ENCODE results near the gene L3MBTL4. TPM values are rescaled to one million over a fixed set of nuclear protein-coding genes. Genes with fewer than 3 reads are reported as not detected.

Gene L3MBTL4
- total RNA-seq, 1 experiment from 2014 or later = 1.4 TPM

GRCh38 chr18:5937795-5938194 is 476.9 kb downstream of the L3MBTL4 start:
- ChIA-PET POLR2A (no interaction called here), CTCF (no interaction called here)
- H3K9me3 Mint-ChIP-seq = no peaks in the 10 kb centered on the region
- peaks cover 22% of the 10 kb centered on the region for H3K4me1 Mint-ChIP-seq
- no peak for ATAC-seq
- TF ChIP-seq ETV6 (CRISPR knock-in tag; IDR thresholded peaks at IDR 0.05) = no peak
- TF ChIP-seq NR1H2 (CRISPR knock-in tag; IDR thresholded peaks at IDR 0.05) = no peak
- no peak for TF ChIP-seq ESRRA (CRISPR knock-in tag; IDR thresholded peaks at IDR 0.05; ENCODE audit: borderline replicate concordance)
- no peak for TF ChIP-seq ZNF121 (CRISPR knock-in tag; IDR thresholded peaks at IDR 0.05)
- no peak for TF ChIP-seq ERG (CRISPR knock-in tag; IDR thresholded peaks at IDR 0.05)
- TF ChIP-seq NFATC4 (CRISPR knock-in tag; IDR thresholded peaks at IDR 0.05) = no peak
- TF ChIP-seq ZNF671 (CRISPR knock-in tag; IDR thresholded peaks at IDR 0.05) = no peak
- no peak for TF ChIP-seq FOXP1 (CRISPR knock-in tag; IDR thresholded peaks at IDR 0.05; ENCODE audit: borderline replicate concordance)
- no peak for TF ChIP-seq ATF1 (CRISPR knock-in tag; IDR thresholded peaks at IDR 0.05)
- TF ChIP-seq EMX1 (CRISPR knock-in tag; IDR thresholded peaks at IDR 0.05) = no peak
- no peak for TF ChIP-seq AR (CRISPR knock-in tag; IDR thresholded peaks at IDR 0.05)
- TF ChIP-seq FOXJ3 (CRISPR knock-in tag; IDR thresholded peaks at IDR 0.05; ENCODE audit: borderline replicate concordance) = no peak
- TF ChIP-seq ATF2 (CRISPR knock-in tag; IDR thresholded peaks at IDR 0.05; ENCODE audit: borderline replicate concordance, low read depth) = no peak
- TF ChIP-seq ZNF416 (CRISPR knock-in tag; IDR thresholded peaks at IDR 0.05) = no peak
- no peak for TF ChIP-seq ZNF232 (CRISPR knock-in tag; IDR thresholded peaks at IDR 0.05)
- no peaks in the 10 kb centered on the region for H3K27me3 Mint-ChIP-seq (ENCODE audit: low read depth)
- no peak overlapping the region for H3K27ac Mint-ChIP-seq
- DNase-seq (ENCODE audit: low spot score) = no peak
- no peaks in the 10 kb centered on the region for H3K36me3 Mint-ChIP-seq
- H3K4me3 Mint-ChIP-seq = no peak overlapping the region

- no peaks in the 10 kb centered on the region for H3K36me3 Mint-ChIP-seq
- no peak overlapping the region for H3K27ac Mint-ChIP-seq
- TF ChIP-seq ZNF317 (CRISPR knock-in tag; IDR thresholded peaks at IDR 0.05; ENCODE audit: borderline replicate concordance, low read depth) (no peak), AR (CRISPR knock-in tag; IDR thresholded peaks at IDR 0.05) (no peak), CTCF (IDR thresholded peaks at IDR 0.05) (no peak), OVOL2 (CRISPR knock-in tag; IDR thresholded peaks at IDR 0.05; ENCODE audit: borderline replicate concordance) (no peak), ZNF138 (CRISPR knock-in tag; conservative IDR thresholded peaks at IDR 0.05) (no peak), MYBL2 (CRISPR knock-in tag; IDR thresholded peaks at IDR 0.05) (no peak), NFE2L1 (CRISPR knock-in tag; IDR thresholded peaks at IDR 0.05) (no peak), ELF4 (CRISPR knock-in tag; IDR thresholded peaks at IDR 0.05; ENCODE audit: low read depth) (no peak), CDX4 (CRISPR knock-in tag; IDR thresholded peaks at IDR 0.05; ENCODE audit: borderline replicate concordance) (no peak), GTF2I (CRISPR knock-in tag; conservative IDR thresholded peaks at IDR 0.05) (no peak), MLX (CRISPR knock-in tag; IDR thresholded peaks at IDR 0.05) (no peak)
These were observed 477.6 kb downstream of the L3MBTL4 start for GRCh38 chr18:5937121-5937520.

More at GRCh38 chr18:5937121-5937520, 477.6 kb downstream of the L3MBTL4 start:
- H3K4me1 Mint-ChIP-seq = peaks cover 15% of the 10 kb centered on the region
- ATAC-seq (no peak), DNase-seq (ENCODE audit: low spot score) (no peak)
- CTCF ChIA-PET = no interaction called here
- POLR2A ChIA-PET = no interaction called here
- H3K27me3 Mint-ChIP-seq (ENCODE audit: low read depth) = no peaks in the 10 kb centered on the region
- no peak overlapping the region for H3K4me3 Mint-ChIP-seq
- H3K9me3 Mint-ChIP-seq = no peaks in the 10 kb centered on the region

Measured in WTC11 (cell line).